Muscle of leg (tissue), 11 donors: ENCODE data around the gene ZFC3H1. TPM values are rescaled to one million over a fixed set of nuclear protein-coding genes. Genes with fewer than 3 reads are reported as not detected.

Experiments used
- DNase-seq: peaks from one replicate; pipeline ENCODE4 v3.0.0; 2013
- H3K27ac ChIP-seq: one replicate; pipeline ENCODE4 v1.5.1; 2013; ENCODE audit warnings: mild to moderate bottlenecking, low read length, control low read depth
- H3K27me3 ChIP-seq: one replicate; pipeline ENCODE4 v1.6.1; 2013; ENCODE audit warnings: low read length; ENCODE audit not compliant: control insufficient read depth, insufficient read depth
- H3K36me3 ChIP-seq: one replicate; pipeline ENCODE4 v1.6.1; 2013; ENCODE audit warnings: low read length; ENCODE audit not compliant: control insufficient read depth, insufficient read depth
- H3K4me1 ChIP-seq: one replicate; pipeline ENCODE4 v1.6.1; 2013; ENCODE audit warnings: low read length; ENCODE audit not compliant: control insufficient read depth, insufficient read depth
- H3K4me3 ChIP-seq: one replicate; pipeline ENCODE4 v1.5.1; 2013; ENCODE audit warnings: low read length, control low read depth
- H3K9me3 ChIP-seq: replicated peaks from 2 replicates; pipeline ENCODE4 v1.6.1; 2013; ENCODE audit warnings: low read depth, low read length; ENCODE audit not compliant: control insufficient read depth
- WGBS: methylation state at CpG from one replicate; pipeline ENCODE4 v1.1.5; 2013; ENCODE audit warnings: missing lambda C conversion rate; ENCODE audit not compliant: insufficient coverage; 5-methylcytosine and 5-hydroxymethylcytosine counted together
- polyA plus RNA-seq, 8 donors: library from polyadenylated mRNA; unstranded; fragments of 120-200 nt; gene quantifications; one replicate each; pipeline versions ENCODE4 v1.2.1 to v1.2.3, GENCODE V29; 2013; ENCODE audit warnings: inconsistent platforms in 1 of 8, low replicate concordance in 1 of 8; ENCODE audit not compliant: insufficient read length in 8 of 8, insufficient read depth in 1 of 8
- total RNA-seq: library from RNA; stranded (reverse); fragments of 120-200 nt; gene quantifications from one replicate; pipeline ENCODE4 v1.2.4, GENCODE V29; 2013

The ZFC3H1 gene
- total and polyA plus RNA-seq, 9 donors = 25.5 to 44.3 (median 32.7) TPM

GRCh38 chr12:71685312-71685906 lies 21.8 kb upstream of the ZFC3H1 start:
- peaks cover 11% of the 10 kb centered on the region for H3K4me1 ChIP-seq
- no peak for DNase-seq
- H3K4me3 ChIP-seq = peak overlapping the region; percentile 80
- WGBS = 46% methylated on average over 12 of the region's 19 CpGs
- H3K27ac ChIP-seq = peak overlapping the region; percentile 92
- no peaks in the 10 kb centered on the region for H3K27me3 ChIP-seq
- H3K36me3 ChIP-seq = no peaks in the 10 kb centered on the region
- H3K9me3 ChIP-seq = no peaks in the 10 kb centered on the region

DNA sequence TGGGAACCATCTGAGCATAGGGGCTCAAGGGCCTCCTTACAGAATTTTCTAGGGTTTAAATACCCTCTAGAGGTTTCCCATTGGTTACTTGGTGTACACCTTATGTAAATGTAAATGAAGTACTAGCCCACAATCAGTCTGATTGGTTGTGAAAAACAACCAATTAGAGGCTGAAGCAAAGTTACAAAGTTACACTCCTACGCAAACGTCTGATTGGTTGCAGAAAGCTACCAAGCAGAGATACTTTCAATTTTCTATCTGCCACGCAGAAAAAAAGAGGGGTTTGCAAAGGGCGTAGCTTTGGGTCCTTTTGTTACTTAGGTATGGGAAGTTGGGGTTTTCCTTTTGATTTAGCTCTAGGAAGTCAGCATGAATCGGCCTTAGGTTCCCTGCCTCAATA lies 20.4 kb upstream of the ZFC3H1 start:
- H3K27ac ChIP-seq = no peak overlapping the region
- H3K36me3 ChIP-seq = no peaks in the 10 kb centered on the region
- no CpG with 5 or more reads among the region's 5 CpGs for WGBS
- no peak for DNase-seq
- H3K9me3 ChIP-seq = no peaks in the 10 kb centered on the region
- no peaks in the 10 kb centered on the region for H3K27me3 ChIP-seq
- H3K4me3 ChIP-seq = no peak overlapping the region
- H3K4me1 ChIP-seq = peaks cover 11% of the 10 kb centered on the region

GRCh38 chr12:71683633-71684032 lies 20.0 kb upstream of the ZFC3H1 start:
- no peak overlapping the region for H3K27ac ChIP-seq
- H3K4me3 ChIP-seq = no peak overlapping the region
- no peak for DNase-seq
- WGBS = 92% methylated on average over 4 of the region's 5 CpGs
- no peaks in the 10 kb centered on the region for H3K27me3 ChIP-seq
- no peaks in the 10 kb centered on the region for H3K36me3 ChIP-seq
- H3K9me3 ChIP-seq = no peaks in the 10 kb centered on the region
- peaks cover 11% of the 10 kb centered on the region for H3K4me1 ChIP-seq

DNA sequence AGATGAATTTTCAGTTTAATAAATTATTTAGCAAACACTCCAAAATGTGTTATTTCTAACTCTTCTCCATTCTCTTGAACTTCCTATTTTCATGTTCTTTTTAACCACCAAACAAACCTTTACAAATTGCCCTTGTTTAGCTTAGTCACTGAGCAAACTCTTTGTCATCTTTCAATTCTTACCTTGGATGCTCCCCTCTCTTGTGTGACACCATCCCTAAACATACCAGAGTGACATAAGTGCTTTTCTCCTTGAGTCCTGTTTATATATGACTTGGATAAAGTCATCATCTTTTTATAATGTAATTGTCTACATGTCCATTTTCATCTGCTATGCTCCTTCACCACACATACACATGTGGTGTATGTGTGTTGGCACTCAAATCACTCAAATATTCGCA lies 18.8 kb upstream of the ZFC3H1 start:
- no peaks in the 10 kb centered on the region for H3K9me3 ChIP-seq
- peaks cover 8% of the 10 kb centered on the region for H3K4me1 ChIP-seq
- no peaks in the 10 kb centered on the region for H3K36me3 ChIP-seq
- H3K4me3 ChIP-seq = no peak overlapping the region
- no peaks in the 10 kb centered on the region for H3K27me3 ChIP-seq
- WGBS = no CpG with 5 or more reads among the region's 1 CpG
- no peak for DNase-seq
- H3K27ac ChIP-seq = no peak overlapping the region

DNA sequence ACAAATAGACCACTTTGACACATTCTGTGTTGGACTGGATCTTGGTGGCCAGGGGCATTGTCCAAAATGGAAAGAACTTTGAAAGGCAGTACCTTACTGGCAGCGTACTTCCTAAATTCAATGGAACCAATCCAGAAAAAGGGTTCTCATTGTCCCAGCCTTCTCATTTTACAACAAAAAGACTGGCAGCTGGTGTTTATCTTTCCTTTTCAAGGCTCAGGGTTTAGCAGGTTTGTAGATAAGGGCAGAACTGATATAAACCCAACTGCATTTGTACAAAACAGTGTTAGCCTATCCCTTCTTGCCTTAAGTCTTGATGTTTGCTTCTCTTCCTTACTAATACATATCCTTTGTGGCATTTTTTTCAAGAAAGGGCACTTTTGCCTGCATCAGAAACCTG lies 8.2 kb upstream of the ZFC3H1 start:
- no peaks in the 10 kb centered on the region for H3K9me3 ChIP-seq
- H3K36me3 ChIP-seq = peaks cover 2% of the 10 kb centered on the region
- H3K27me3 ChIP-seq = no peaks in the 10 kb centered on the region
- no peak overlapping the region for H3K4me3 ChIP-seq
- no peak for DNase-seq
- no peaks in the 10 kb centered on the region for H3K4me1 ChIP-seq
- no CpG with 5 or more reads among the region's 1 CpG for WGBS
- H3K27ac ChIP-seq = no peak overlapping the region

DNA sequence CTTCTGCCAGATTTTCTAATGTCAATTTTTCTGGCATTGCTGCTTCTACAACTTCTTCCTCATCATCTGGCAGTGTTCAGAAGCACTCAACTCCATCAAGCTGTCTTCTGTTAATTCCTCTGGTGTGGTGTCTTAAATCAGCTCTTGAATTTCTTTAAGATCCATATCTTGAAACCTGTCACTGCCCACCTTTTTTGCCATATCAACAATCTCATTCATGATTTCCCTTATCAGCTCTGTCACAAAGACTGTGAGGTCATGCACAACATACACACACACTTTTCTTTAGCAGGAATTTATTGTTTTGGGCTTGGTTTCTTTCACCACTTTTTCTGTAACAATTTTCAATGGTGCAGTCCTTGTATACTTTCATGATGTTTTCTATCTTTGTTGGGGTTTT lies 7.7 kb upstream of the ZFC3H1 start:
- no peak for DNase-seq
- Histone ChIP-seq H3K27me3 (no peaks in the 10 kb centered on the region), H3K4me1 (no peaks in the 10 kb centered on the region), H3K9me3 (no peaks in the 10 kb centered on the region), H3K36me3 (peaks cover 2% of the 10 kb centered on the region), H3K27ac (no peak overlapping the region), H3K4me3 (no peak overlapping the region)

GRCh38 chr12:71666259-71666658 lies 2.6 kb upstream of the ZFC3H1 start:
- DNase-seq = no peak
- H3K9me3 ChIP-seq = no peaks in the 10 kb centered on the region
- 100% methylated on average over 3 of the region's 5 CpGs for WGBS
- no peak overlapping the region for H3K27ac ChIP-seq
- peaks cover 6% of the 10 kb centered on the region for H3K4me1 ChIP-seq
- no peaks in the 10 kb centered on the region for H3K27me3 ChIP-seq
- no peak overlapping the region for H3K4me3 ChIP-seq
- H3K36me3 ChIP-seq = peaks cover 4% of the 10 kb centered on the region

DNA sequence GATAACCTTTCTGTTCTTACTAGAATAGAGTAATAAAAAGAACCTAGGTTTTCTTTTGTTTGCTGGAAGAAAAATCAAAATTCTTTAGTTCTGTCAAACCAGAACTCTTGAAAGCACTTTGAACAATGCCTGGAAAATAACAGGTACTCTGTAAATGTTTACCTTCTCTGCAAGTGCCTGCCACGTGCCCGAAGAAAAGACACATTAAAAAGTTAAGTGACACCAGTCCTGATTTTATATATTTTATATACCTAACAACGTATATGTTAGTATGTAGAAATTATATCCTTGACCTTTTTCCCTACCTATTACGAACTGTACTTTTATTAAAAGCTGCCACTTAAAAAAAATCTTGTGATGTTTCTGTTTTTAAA lies 1.4 kb upstream of the ZFC3H1 start:
- Histone ChIP-seq H3K9me3 (no peaks in the 10 kb centered on the region), H3K4me1 (peaks cover 7% of the 10 kb centered on the region), H3K36me3 (peaks cover 4% of the 10 kb centered on the region), H3K27ac (peak overlapping the region; percentile 99), H3K27me3 (no peaks in the 10 kb centered on the region), H3K4me3 (peak overlapping the region; percentile 95)
- no peak for DNase-seq
- no CpG with 5 or more reads among the region's 4 CpGs for WGBS

GRCh38 chr12:71664411-71665089 lies 902 bp upstream of the ZFC3H1 start:
- no peak for DNase-seq
- Histone ChIP-seq H3K9me3 (no peaks in the 10 kb centered on the region), H3K4me1 (peaks cover 7% of the 10 kb centered on the region), H3K36me3 (peaks cover 4% of the 10 kb centered on the region), H3K4me3 (peak overlapping the region; percentile 95), H3K27me3 (no peaks in the 10 kb centered on the region), H3K27ac (peak overlapping the region; percentile 99)
- WGBS = no CpG with 5 or more reads among the region's 20 CpGs

- Histone ChIP-seq H3K36me3 (peaks cover 13% of the 10 kb centered on the region), H3K4me3 (peak overlapping the region; percentile 95), H3K9me3 (no peaks in the 10 kb centered on the region), H3K4me1 (peaks cover 7% of the 10 kb centered on the region), H3K27me3 (no peaks in the 10 kb centered on the region), H3K27ac (peak overlapping the region; percentile 99)
- under 1% methylated on average over 53 of the region's 53 CpGs for WGBS
- peak; percentile 83 for DNase-seq
These were observed 643 bp downstream of the ZFC3H1 start for GRCh38 chr12:71662849-71663560.
